ENCODE results near the gene FHL3. TPM values are rescaled to one million over a fixed set of nuclear protein-coding genes. Genes with fewer than 3 reads are reported as not detected.

FHL3 gene
- polyA plus RNA-seq, 2 of the 4 experiments (the other 2 are of a cell fraction) = 1.4 to 5.4 TPM

DNA sequence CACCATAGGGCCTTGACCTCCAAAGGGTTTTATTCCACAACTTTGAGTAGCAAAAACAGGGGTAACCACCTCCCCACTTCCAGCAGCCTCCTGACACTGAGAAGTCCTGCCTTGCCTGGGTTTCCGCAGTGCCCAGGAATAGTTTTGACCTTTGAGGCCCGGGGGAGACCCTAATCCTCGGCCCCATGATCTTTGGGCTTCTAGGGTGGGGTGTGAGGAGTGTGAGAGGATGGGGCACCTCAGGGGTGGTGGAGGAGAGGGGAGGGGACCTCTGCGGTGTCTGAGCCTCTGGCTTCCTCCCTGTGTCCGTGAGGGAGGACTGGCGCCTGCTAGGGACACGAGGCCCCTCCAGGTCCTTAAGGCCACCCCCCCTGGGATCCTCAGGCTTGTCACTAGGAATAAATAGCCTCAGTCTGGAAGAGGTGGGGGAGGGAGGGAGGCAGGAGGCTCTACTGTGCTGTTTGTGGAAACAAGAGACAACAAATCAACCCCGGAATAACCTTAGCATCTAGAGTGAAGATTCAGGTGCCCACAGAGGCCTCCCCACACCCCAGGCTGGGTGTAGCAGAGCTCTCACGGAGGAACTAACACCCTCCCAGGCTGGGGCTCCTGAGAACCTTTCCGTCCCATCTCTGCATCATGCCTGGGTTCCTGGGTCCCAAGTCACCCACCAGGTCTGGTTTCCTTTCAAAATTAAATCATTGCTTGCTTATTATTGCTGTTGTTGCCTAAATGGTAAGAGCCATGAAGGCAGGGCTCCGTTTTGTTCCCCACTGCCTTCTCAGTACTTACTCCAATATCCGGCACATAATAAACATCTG is 904 bp upstream of the FHL3 start:
- CTCF ChIA-PET = no interaction called here
- no peak for ATAC-seq
- H3K27ac ChIP-seq = peak overlapping the region; percentile 90 to 91; a peak in 4 of 6 replicates
- no peaks in the 10 kb centered on the region for H3K9me3 ChIP-seq
- peak overlapping the region; percentile 90 for H3K4me2 ChIP-seq
- POLR2A ChIA-PET = interaction anchor here (0.6 kb wide), 1 partner anchor 28 kb away, joined by 3 read pairs; no protein-coding TSS in a partner anchor
- peaks cover 19% of the 10 kb centered on the region for H3K4me1 ChIP-seq
- 86% methylated on average over 11 of the region's 12 CpGs for WGBS (ENCODE audit: missing lambda C conversion rate)
- TF ChIP-seq KDM1A (IDR thresholded peaks at IDR 0.05; ENCODE audit: low read depth) (no peak), PHF8 (IDR thresholded peaks at IDR 0.05; ENCODE audit: borderline replicate concordance, low read depth) (no peak), NFE2L2 (conservative IDR thresholded peaks at IDR 0.05; ENCODE audit: low read length) (no peak), MAFK (IDR thresholded peaks at IDR 0.05; ENCODE audit: partially characterized antibody) (no peak), RARB (CRISPR knock-in tag; IDR thresholded peaks at IDR 0.05) (no peak), ESRRA (IDR thresholded peaks at IDR 0.05; ENCODE audit: borderline replicate concordance, low read length) (no peak), ZC3H11A (IDR thresholded peaks at IDR 0.05) (no peak), RNF2 (IDR thresholded peaks at IDR 0.05; ENCODE audit: borderline replicate concordance, low read depth) (no peak)
- TF ChIP-seq, protein P1, sequence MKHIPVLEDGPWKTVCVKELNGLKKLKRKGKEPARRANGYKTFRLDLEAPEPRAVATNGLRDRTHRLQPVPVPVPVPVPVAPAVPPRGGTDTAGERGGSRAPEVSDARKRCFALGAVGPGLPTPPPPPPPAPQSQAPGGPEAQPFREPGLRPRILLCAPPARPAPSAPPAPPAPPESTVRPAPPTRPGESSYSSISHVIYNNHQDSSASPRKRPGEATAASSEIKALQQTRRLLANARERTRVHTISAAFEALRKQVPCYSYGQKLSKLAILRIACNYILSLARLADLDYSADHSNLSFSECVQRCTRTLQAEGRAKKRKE (CRISPR knock-in tag; IDR thresholded peaks at IDR 0.05; ENCODE audit: low read depth) = no peak
- TF ChIP-seq, protein P2, sequence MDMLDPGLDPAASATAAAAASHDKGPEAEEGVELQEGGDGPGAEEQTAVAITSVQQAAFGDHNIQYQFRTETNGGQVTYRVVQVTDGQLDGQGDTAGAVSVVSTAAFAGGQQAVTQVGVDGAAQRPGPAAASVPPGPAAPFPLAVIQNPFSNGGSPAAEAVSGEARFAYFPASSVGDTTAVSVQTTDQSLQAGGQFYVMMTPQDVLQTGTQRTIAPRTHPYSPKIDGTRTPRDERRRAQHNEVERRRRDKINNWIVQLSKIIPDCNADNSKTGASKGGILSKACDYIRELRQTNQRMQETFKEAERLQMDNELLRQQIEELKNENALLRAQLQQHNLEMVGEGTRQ (IDR thresholded peaks at IDR 0.05) = no peak
- TF ChIP-seq, protein P3, sequence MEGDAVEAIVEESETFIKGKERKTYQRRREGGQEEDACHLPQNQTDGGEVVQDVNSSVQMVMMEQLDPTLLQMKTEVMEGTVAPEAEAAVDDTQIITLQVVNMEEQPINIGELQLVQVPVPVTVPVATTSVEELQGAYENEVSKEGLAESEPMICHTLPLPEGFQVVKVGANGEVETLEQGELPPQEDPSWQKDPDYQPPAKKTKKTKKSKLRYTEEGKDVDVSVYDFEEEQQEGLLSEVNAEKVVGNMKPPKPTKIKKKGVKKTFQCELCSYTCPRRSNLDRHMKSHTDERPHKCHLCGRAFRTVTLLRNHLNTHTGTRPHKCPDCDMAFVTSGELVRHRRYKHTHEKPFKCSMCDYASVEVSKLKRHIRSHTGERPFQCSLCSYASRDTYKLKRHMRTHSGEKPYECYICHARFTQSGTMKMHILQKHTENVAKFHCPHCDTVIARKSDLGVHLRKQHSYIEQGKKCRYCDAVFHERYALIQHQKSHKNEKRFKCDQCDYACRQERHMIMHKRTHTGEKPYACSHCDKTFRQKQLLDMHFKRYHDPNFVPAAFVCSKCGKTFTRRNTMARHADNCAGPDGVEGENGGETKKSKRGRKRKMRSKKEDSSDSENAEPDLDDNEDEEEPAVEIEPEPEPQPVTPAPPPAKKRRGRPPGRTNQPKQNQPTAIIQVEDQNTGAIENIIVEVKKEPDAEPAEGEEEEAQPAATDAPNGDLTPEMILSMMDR (IDR thresholded peaks at IDR 0.05) = no peak
- peak overlapping the region; percentile 82; the same call in 1 of the 3 replicates for H3K4me3 ChIP-seq
- no peak for DNase-seq (ENCODE audit: low read depth in 1 of 2, low spot score in 1 of 2)
- no peak for FAIRE-seq

DNA sequence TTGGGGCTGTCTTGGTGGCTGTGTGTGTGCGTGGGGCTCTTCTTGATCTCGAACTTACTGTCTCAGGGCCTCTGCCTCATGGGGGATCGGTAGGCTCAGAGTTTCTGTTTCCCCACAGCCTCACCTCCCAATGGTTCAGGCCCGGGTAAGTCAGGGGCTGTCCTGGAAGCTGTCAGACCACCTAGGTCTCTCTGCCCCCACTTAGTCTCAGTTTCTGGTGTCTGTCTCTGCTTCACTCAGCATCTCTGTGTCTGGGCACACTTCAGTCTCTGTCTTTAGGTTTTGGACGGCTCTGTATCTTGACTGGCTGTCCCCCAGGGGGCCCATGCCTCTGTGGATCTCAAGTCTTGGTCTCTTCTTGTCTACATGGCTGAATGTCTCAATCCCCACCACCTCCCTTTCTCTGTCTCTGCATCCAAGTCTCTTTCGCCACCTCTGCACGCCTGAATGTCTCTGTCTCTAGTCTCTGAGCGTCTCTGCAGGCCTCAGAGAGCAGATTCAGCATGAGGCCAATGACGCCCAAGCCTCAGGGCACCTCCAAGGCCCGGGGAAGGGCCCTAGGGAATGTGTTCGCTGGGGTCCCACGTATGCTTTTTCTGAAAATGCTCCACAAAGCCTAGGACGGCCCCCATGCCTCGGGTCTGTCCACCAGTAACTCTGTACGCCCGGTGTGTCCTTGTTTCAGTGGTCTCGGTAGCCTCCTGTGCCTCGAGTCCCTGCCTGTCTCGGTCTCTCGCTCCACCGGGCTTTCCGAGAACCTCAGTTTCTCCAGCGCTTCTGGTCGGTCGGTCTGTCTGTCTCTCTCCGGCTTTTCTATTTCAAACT is 818 bp downstream of the FHL3 start:
- Histone ChIP-seq H3K27ac (peak overlapping the region; percentile 90 to 91), H3K4me1 (peaks cover 36% of the 10 kb centered on the region), H3K4me3 (peak overlapping the region; percentile 82), H3K9me3 (no peaks in the 10 kb centered on the region), H3K4me2 (peak overlapping the region; percentile 90)
- no peak for DNase-seq (ENCODE audit: low read depth in 1 of 2, low spot score in 1 of 2)
- FAIRE-seq = no peak
- CTCF ChIA-PET = interaction anchor here (1.3 to 6.9 kb wide), 2 partner anchors 14 kb away, joined by 8 to 53 read pairs; partner anchors contain the start of gene SF3A3
- POLR2A ChIA-PET = no interaction called here
- WGBS (ENCODE audit: missing lambda C conversion rate) = 27% methylated on average over 17 of the region's 26 CpGs
- peak; percentile 14 to 33; a peak in 3 of 6 replicates for ATAC-seq
- TF ChIP-seq CHD4 (IDR thresholded peaks at IDR 0.05; ENCODE audit: borderline replicate concordance) (no peak), MAZ (IDR thresholded peaks at IDR 0.05; ENCODE audit: borderline replicate concordance, low read depth, low read length) (no peak), HOXB5 (CRISPR knock-in tag; IDR thresholded peaks at IDR 0.05) (no peak), POLR2A (IDR thresholded peaks at IDR 0.05; ENCODE audit: low read length) (no peak), KDM5A (IDR thresholded peaks at IDR 0.05) (no peak), JUNB (IDR thresholded peaks at IDR 0.05) (no peak), EHF (CRISPR knock-in tag; IDR thresholded peaks at IDR 0.05) (no peak), POLR2AphosphoS2 (conservative IDR thresholded peaks at IDR 0.05; ENCODE audit: low read length) (no peak)
- TF ChIP-seq, protein P4, sequence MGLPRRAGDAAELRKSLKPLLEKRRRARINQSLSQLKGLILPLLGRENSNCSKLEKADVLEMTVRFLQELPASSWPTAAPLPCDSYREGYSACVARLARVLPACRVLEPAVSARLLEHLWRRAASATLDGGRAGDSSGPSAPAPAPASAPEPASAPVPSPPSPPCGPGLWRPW (IDR thresholded peaks at IDR 0.05) = no peak
